IPS-11a (cell line): ENCODE measurements around the gene CSMD2.

ENCODE experiments used
- H3K4me3 ChIP-seq: one replicate; pipeline ENCODE4 v1.5.1; 2013; ENCODE audit warnings: low read depth, low read length, control low read depth

CSMD2 gene

GRCh38 chr1:34013136-34013535, 151.9 kb downstream of the CSMD2 start:
- no peak overlapping the region for H3K4me3 ChIP-seq

- H3K4me3 ChIP-seq, result no peak overlapping the region
Measured at GRCh38 chr1:34009340-34009985, 155.6 kb downstream of the CSMD2 start.

- H3K4me3 ChIP-seq, result no peak overlapping the region
Measured at GRCh38 chr1:34007760-34008159, 157.3 kb downstream of the CSMD2 start.

- no peak overlapping the region for H3K4me3 ChIP-seq
Measured at GRCh38 chr1:34005309-34005708, 159.7 kb downstream of the CSMD2 start.

- no peak overlapping the region for H3K4me3 ChIP-seq
Measured at GRCh38 chr1:34002810-34003209, 162.2 kb downstream of the CSMD2 start.

GRCh38 chr1:33997127-33998036, 167.6 kb downstream of the CSMD2 start:
- no peak overlapping the region for H3K4me3 ChIP-seq

- H3K4me3 ChIP-seq, result no peak overlapping the region
Measured at GRCh38 chr1:33996281-33996680, 168.7 kb downstream of the CSMD2 start.

- no peak overlapping the region for H3K4me3 ChIP-seq
Measured at GRCh38 chr1:33993301-33993700, 171.7 kb downstream of the CSMD2 start.

- no peak overlapping the region for H3K4me3 ChIP-seq
Measured at GRCh38 chr1:33990281-33990680, 174.7 kb downstream of the CSMD2 start.

- H3K4me3 ChIP-seq, result no peak overlapping the region
Measured at GRCh38 chr1:33988161-33988560, 176.9 kb downstream of the CSMD2 start.

GRCh38 chr1:33986390-33987095, 178.5 kb downstream of the CSMD2 start:
- no peak overlapping the region for H3K4me3 ChIP-seq

GRCh38 chr1:33985656-33986055, 179.4 kb downstream of the CSMD2 start:
- H3K4me3 ChIP-seq, result no peak overlapping the region

GRCh38 chr1:33984906-33985565, 180.0 kb downstream of the CSMD2 start:
- no peak overlapping the region for H3K4me3 ChIP-seq

- no peak overlapping the region for H3K4me3 ChIP-seq
Measured at GRCh38 chr1:33982419-33982818, 182.6 kb downstream of the CSMD2 start.

GRCh38 chr1:33979341-33979740, 185.7 kb downstream of the CSMD2 start:
- no peak overlapping the region for H3K4me3 ChIP-seq

GRCh38 chr1:33975961-33976360, 189.1 kb downstream of the CSMD2 start:
- H3K4me3 ChIP-seq, result no peak overlapping the region

GRCh38 chr1:33973799-33974545, 191.1 kb downstream of the CSMD2 start:
- no peak overlapping the region for H3K4me3 ChIP-seq

- no peak overlapping the region for H3K4me3 ChIP-seq
Measured at GRCh38 chr1:33972676-33973395, 192.2 kb downstream of the CSMD2 start.

GRCh38 chr1:33971913-33972312, 193.1 kb downstream of the CSMD2 start:
- H3K4me3 ChIP-seq, result no peak overlapping the region
